Measurements from ENCODE around the gene CD70.
"Not testable (repeated sequence)": the region's sequence is repeated elsewhere in the genome, so short reads cannot be mapped to it uniquely, and the experiment has no call there.

GRCh38 chr19:6601537-6602052, 10.6 kb upstream of the CD70 start:
- not testable (repeated sequence) for TF ChIP-seq CTCF, POLR2A, POLR2AphosphoS5 (IDR thresholded peaks at IDR 0.05)

Measured in breast epithelium (tissue), 3 donors.